Limb (tissue), 2 donors: Measurements from ENCODE around the gene RGS3.

ENCODE experiments used
- DNase-seq, 2 donors: peaks; one replicate each; pipeline ENCODE4 v3.0.0-alpha.2; 2016; ENCODE audit errors: extremely low spot score in 2 of 2

RGS3 gene

DNA sequence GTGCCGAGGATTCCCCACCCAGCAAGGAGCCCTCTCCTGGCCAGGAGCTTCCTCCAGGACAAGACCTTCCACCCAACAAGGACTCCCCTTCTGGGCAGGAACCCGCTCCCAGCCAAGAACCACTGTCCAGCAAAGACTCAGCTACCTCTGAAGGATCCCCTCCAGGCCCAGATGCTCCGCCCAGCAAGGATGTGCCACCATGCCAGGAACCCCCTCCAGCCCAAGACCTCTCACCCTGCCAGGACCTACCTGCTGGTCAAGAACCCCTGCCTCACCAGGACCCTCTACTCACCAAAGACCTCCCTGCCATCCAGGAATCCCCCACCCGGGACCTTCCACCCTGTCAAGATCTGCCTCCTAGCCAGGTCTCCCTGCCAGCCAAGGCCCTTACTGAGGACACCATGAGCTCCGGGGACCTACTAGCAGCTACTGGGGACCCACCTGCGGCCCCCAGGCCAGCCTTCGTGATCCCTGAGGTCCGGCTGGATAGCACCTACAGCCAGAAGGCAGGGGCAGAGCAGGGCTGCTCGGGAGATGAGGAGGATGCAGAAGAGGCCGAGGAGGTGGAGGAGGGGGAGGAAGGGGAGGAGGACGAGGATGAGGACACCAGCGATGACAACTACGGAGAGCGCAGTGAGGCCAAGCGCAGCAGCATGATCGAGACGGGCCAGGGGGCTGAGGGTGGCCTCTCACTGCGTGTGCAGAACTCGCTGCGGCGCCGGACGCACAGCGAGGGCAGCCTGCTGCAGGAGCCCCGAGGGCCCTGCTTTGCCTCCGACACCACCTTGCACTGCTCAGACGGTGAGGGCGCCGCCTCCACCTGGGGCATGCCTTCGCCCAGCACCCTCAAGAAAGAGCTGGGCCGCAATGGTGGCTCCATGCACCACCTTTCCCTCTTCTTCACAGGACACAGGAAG lies 120.2 kb downstream of the RGS3 start:
- no peak for DNase-seq

DNA sequence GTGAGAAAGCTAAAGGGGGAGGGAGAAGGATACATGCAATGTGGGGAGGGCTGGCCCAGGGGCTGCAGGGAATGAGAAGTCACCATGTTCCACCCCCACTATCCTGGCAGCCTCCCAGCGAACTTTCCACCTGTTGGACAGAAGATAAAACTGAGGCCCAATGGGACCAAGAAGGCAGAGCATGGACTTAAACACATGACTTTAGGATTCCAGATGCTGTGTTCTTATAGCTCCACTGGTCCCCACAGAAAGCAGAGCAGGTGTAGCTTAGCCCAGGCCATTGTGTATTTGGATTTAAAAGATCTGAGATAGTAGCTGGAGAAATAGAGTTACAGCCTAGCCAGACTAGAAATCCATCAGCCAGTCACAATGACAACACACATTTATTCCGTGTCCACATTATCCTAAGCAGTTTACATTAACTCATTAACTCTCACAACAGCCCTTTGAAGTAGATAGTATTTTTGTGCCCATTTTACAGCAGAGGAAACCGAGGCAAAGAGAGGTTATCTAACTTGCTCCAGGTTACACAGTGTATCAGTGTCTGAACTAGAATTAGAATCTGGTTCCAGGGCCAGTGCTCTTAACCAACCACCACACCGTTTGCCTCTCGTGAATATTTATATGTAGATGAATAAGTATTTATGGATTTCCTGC lies 121.0 kb downstream of the RGS3 start:
- DNase-seq, result no peak

DNA sequence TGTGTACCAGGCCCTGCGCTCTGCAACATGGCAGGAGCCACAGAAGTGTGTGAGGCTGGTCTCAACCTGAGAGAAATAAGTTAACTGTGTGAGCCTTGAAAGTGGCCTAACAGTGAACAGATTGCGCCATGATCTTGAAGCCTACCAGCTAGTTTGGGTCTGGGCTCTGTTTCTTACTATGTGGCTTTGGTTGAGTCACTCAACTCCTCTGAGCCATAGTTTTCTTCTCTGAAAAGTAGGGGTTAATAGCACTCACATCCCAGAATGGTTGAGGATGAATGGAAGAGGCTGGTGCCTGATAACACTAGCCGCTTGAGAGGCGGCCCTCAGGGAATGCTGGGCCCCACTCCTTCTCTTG lies 121.5 kb downstream of the RGS3 start:
- no peak for DNase-seq

DNA sequence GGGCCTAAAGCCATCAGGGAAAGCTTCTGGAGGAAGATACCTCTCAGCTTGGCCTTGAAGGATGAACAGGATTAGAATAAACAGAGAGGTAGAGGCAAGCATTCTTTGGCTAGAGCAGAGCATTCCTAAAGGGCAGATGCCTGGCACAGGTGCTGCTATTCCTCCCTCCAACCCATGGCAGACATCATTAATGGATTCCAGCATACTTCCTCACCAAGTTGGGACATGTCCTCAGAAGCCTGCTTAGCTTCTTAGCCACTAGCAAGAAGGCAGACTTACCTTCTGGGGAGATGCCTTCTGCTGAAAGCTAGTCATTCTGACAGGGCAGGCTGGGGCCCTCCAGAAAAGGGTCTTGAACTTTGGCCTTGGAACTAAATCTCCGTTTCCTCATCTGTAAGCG lies 122.0 kb downstream of the RGS3 start:
- DNase-seq, result no peak

DNA sequence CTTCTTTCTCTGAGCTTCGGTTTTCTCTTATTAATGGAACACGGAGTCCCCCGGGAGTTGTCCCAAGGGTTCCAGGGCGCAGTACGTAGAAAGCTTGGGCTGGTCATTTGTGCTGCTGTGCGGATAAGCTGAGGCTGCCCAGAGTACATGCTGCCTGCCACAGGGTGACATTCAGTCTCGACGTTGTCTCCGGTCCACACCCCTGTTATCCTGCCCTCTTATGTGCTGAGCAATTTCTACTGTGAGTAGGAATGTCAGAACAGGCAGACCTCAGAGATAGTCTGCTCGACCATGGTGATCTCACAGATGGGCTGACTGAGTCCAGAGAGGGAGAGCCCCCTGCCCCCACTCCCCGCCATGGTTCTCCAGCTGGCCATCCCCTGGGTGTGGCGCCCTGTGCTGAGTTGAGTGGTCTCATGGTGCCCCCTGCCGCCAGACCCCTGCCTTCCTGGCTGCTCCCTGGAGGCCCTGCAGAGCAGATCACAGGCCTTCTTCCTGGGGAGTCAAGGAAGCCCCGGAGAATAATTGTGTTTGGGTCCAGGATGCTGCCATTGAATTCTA lies 124.0 kb downstream of the RGS3 start:
- peak in 1 of 2 donors; percentile 81 for DNase-seq

DNA sequence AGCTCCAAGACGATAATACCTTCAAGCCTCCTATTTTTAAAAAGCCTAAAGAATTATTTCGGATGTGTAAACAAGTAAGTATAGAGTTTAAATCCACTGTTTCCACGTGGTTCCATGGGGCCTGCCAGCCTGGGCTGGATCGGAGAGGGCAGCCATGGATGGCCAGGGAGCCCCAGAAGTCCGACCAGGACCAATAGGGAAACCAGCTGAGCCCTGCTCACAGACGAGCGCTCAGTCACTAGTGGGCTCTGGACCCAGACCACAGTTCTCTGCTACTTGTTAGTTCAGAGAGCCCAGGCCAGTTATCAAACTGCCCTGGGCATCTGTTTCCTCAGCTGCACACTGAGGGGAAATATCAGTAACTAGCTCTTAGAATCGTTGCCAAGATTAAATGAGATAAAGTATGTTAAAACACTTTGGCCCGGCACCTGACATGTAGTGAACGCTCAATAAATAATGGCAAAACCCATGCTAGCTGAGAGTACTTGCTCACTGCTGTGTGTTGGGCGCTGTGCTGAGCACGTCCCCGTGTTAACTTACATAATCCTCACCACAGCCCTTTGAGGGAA lies 124.8 kb downstream of the RGS3 start:
- no peak for DNase-seq

DNA sequence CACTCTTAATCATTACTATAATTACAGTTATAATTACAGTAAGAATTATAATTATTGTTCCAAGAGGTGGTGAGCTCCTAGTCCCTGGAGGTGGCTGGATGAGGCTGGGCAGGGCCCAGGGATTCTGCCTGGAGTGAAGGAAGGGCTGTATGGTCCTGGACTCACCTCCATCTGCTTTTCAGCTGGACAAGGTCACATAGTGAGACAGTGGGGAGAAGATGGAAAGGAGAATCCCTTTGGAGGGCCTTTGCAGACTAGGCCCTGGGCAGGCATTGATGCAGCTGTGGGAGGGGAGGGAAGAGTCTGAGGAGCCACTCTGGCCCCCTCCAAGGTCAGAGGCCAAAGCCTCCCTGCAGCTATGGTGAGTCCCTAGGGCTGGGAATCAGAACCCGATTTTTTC lies 125.4 kb downstream of the RGS3 start:
- no peak for DNase-seq

DNA sequence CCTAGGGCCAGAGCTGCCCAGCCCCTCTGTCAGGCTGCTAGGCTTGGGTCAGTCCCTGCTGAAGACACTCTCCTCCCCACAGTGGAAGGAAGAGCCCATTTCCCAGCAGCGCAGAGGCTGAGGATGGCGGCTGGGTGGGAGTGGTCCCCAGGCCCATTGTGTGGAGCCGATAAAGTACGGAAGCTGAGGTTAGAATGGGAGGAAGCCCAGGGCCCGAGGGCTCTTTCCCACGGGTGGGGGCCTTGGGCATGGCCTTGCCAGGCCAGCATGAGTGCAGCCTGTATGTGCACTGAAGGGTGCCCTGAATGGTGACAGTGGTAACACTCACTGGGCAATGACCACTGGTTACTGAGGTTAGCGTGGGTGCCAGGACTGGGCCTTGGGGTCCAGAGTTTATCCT lies 125.9 kb downstream of the RGS3 start:
- DNase-seq, result no peak

DNA sequence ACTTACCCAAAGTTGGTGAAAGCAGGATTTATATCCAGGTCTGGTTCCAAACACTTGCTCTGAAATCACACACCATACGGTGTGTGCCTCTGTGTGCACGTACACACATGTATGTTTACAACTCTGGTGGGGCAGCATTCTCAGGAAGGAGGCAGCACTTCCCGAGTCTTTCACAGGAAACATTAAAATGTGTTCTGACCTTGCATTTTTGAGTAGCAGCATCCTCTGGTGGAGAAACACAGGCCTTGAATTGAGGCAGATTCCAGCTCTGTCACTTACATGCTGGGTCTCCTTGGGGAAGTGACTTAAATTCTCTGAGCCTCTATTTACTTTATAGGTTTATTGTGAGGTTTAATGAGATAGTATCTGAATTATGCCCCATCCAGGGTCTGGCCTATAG lies 126.4 kb downstream of the RGS3 start:
- no peak for DNase-seq

DNA sequence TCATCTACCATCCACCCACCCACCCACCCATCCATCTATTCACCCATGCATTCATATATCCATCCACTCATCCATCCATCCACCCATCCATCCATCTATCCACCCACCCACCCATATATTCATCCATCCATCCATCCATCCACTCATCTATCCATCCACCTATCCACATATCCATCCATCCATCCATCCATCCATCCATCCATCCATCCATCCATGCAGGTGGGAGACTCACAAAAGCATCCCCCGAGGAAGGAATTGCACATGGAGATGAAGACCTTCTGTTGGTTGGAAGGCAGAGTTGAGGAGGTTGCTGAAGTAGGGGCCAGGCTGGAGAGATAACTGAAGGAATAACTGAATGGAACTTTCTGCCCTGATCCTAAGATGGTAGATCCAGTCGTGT lies 126.9 kb downstream of the RGS3 start:
- no peak for DNase-seq

DNA sequence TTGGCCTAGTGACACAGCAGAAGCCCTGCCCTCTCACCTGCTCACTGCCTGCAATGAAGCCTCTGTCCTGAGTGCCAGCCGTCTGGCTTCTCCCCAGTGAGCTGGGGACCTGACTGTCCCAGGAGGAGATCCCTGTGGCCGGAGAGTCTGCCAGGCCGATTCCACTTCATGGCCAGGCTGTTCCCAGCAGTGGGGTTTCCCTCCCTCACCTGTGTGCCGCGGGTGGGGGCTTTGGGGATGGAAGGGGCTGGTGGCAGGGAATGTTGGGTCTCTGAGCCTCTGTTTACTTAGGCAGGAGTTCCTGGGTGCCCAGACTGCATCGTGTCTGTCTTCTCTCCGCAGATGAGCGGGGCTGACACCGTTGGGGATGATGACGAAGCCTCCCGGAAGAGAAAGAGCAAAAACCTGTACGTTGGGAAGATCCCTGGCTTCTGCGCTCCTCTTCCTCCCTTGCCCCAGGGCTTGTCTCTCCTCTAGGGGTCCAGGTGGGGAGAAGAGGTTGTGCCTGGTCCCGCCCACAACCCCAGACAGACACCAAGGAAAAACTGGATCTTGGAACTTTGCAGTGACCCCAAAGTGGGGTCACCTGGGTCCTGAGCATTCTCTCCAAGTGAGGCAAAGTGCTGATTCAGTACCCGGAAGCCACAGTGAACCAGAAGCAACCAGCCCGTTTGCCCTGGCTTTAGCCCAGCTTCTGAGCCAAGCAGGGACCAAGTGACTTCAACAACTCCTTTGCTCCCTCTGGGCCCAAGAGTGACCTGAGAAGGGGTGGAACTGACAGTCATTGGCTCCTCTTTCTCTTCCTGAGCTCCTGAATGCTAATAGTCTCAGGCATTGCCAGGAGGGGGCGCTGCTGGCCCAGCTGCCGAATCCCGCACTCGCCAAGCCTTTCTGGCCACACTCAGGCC lies 127.7 kb downstream of the RGS3 start:
- peak; percentile 82 to 92 for DNase-seq

DNA sequence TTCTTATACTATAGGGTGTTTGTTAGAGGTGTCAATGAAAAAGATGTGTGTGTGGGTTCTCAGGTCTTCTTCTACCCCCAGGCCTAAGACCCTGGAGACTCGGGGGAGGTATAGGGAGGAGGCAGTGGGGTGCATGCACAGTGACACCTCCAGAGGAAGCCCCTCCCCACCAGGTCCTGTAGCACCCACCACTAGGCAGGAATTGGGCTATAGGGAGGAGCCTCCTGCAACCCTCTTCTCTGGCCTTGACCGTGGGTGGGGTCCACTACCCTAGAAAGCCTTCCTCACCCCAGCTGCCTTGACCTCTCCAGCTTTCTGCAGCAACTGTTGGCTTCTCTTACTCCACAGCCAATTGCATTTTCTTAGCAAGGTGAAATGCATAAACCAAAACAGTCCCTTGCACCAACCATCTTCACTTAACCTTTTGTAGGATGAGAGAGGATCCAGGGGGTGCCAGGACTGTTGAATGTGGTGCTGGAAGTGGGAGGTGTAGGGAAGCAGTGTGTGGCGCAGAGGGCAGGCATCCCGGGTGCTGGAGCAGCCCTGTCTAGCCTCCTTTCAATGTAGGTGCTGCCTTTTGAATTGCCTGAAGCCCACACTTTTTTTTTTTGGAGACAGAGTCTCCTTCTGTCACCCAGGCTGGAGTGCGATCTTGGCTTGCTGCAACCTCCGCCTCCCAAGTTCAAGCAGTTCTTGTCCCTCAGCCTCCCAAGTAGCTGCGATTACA lies 128.5 kb downstream of the RGS3 start:
- no peak for DNase-seq

DNA sequence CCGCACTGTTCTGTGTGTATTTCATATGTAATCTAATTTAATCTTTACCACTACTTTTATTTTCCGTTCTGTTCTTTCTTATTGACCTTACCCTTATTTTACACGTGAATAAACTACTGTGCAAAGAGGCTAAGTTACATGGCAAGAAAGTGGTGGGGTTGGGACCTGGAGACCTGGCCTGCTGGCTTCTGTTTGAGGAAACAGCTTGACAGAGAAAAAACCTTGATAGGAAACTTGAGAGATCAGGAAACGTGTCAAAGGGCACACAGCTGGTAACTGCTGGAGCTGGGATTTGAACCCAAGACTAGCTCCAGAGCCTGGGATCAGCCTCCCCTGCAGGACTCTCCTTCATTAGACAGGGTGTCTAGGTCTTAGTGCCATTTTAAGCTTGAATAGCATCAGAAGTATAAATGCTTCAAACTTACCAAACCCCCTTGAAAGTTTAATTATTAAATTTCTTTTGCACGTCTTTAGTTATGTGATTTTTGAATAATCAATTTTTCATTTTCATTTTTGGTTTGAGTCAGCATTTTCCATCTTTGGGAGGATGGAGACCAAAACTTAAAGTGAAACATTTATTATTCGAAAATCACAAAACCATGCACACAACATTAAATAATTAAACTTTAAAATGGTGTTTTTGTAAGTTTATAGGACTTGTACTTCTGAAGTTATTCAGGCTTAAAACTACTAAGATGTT lies 129.5 kb downstream of the RGS3 start:
- DNase-seq, result no peak

DNA sequence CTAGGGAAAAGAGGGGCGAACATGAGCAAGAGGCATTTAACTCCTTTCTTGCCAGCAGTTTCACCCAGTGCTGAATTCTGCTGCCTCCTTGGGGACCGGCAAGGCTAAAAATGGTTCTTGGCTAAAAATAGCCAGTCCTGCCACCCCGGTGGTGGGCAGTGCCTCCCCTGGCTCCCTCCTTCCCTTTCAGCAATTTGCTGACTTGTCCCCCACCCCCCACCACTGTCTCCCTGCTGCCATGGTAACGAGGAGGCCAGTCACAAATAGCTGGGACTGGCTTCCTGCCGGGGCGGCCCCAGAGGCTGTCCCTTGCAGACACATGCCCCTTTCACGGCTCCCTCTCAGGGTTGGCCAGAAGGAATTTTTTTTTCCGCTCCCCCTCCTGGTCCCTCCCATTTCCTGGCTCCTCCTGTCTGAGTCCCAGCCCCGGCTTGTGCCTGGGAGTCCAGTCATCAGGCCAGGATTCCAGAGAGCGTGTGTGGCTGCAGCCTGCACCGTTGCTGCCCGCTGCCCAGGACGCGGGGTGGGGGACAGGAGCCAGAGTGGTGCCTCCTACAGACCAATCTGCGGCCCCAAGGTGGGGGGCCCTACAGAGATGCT lies 130.3 kb downstream of the RGS3 start:
- peak; percentile 93 to 98 for DNase-seq

DNA sequence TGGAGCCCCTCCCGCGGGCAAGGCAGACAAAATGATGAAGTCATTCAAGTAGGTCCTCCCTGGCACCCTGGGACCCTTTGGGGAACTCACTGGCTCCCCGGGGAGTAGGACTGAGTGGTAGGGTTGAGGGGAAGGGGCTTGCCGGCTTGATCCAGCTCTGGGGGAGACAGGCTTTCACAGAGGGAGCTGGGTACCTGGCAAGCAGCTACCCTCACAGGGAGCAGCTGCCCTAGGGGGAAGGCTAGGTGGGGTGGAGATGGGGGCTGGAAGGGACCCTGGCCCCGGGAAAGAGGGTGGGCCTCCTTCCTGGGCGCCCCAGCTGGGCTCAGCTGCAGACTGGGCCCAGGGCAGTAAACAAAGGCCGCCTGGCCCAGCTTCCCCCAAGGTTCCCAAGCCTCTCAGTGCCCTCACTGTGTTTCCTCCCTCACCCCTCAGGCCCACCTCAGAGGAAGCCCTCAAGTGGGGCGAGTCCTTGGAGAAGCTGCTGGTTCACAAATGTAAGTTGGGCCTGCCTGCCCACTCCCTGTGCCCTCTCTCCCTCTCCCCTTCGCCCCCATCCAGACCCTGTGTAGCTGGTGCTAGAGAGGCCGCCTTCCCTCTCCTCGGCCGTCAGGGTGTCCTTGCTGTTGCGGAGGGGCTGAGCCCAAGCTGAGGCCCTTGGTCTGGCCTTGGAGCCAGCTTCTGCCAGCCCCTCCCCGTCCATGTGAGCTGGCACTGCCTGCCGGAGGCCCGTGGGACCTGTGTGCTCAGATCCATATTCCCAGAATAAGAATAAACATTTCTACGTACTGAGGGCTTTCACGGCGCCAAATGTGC lies 131.2 kb downstream of the RGS3 start:
- no peak for DNase-seq

DNA sequence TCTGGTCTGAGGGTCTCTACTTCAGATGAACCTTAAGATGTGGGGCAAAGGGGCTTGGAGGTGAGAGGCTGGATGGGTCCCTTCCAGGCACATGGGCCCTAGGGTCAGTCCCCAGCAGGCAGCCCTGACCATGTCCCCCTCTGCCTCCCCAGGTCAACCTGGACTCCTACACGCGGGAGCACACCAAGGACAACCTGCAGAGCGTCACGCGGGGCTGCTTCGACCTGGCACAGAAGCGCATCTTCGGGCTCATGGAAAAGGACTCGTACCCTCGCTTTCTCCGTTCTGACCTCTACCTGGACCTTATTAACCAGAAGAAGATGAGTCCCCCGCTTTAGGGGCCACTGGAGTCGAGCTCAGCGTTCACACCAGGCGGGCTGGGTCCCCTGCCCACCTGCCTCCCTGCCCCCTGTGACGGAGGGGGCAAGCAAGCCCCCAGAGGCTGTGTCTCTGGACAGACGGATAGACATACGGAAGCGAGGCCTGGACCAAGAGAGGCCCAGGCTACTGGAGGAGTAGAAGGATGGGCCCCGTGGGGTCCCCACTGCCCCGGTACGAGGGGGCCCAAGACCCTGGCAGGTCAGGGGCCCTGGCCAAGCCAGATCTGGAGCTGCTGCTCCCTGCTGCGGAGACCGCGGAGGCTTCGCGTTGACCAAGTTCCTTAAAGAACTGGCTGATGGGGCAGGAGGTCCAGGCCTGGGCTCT lies 133.2 kb downstream of the RGS3 start:
- no peak for DNase-seq

DNA sequence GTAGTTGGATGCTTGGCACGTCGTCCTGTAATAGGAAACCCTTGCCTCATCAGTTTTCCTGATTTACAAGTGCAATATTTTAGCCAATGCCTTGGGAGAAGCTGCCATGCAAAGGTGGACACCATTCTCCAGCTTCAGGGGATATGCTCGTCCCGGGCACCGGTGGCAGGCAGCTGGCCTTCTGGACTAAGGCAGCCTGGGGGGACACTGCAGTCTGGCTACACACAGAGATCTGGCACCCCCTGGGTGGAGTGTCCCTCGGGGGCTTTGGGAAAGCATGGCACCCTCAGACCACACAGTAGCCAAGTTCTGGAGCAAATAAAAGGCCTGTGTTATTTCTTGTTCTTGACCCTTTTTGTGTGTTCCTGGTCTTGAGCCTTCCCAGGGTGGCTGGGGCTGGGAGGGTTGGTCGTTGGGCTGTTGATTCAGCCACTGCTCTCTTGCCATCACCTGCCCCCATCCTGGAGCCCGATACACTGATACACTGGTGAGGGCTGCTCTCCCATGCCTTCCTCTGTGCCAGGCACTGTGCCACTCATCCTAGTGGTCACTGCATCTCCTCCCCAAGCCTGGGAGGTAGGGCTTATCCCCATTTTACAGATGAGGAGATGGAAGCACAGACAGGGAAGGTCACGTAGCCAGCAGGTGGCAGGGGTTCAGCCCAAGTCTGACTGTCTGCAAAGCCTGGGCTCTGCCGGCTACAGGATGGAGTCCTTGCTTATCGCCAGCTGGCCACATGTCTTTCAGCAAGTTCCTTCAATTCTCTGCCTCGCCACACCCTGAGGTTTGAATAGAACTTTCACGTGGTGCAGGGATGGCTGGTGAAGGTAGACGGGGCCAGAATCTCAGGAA lies 134.1 kb downstream of the RGS3 start:
- no peak for DNase-seq
